Cardiac fibroblast (primary cell): Measurements from ENCODE around the gene RAX.

Source experiments
- DNase-seq, 2 donors: peaks; one replicate each; pipeline versions ENCODE4 v3.0.0 to v3.0.0-alpha.2; 2010; ENCODE audit warnings: low read depth in 2 of 2
- H3K4me3 ChIP-seq, 2 donors: replicated peaks in 1 of 2; 1 replicate in 1 of 2; 2 replicates in 1 of 2; pipeline ENCODE4 v1.5.1; 2011; ENCODE audit warnings: low read depth in 2 of 2, low read length in 2 of 2, mild to moderate bottlenecking in 2 of 2, moderate library complexity in 1 of 2
- TF ChIP-seq, protein P1 (sequence below): IDR thresholded peaks from one replicate; pipeline ENCODE4 v1.5.1; 2011; ENCODE audit warnings: low read depth, mild to moderate bottlenecking, low read length, inconsistent platforms

The RAX gene

DNA sequence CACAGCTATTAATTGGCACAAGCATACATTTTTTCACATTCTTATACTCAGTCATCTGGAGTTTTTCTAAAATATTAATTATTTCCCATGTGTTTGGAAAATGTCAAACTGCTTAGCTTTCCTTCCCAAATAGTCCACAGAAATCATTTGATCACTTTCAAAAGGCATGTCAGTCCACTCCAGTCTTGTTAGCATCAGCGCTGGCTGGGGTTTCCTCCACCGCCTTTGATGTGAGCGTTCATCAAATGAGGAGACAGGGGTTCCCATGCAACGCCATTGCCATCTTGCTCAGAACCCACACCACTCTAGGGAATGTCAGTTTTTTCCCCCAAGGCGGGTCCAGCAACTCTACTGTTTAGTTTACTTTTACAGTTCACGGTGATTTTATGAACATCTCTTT, 13.1 kb upstream of the RAX start:
- H3K4me3 ChIP-seq = no peak overlapping the region
- TF ChIP-seq, protein P1, sequence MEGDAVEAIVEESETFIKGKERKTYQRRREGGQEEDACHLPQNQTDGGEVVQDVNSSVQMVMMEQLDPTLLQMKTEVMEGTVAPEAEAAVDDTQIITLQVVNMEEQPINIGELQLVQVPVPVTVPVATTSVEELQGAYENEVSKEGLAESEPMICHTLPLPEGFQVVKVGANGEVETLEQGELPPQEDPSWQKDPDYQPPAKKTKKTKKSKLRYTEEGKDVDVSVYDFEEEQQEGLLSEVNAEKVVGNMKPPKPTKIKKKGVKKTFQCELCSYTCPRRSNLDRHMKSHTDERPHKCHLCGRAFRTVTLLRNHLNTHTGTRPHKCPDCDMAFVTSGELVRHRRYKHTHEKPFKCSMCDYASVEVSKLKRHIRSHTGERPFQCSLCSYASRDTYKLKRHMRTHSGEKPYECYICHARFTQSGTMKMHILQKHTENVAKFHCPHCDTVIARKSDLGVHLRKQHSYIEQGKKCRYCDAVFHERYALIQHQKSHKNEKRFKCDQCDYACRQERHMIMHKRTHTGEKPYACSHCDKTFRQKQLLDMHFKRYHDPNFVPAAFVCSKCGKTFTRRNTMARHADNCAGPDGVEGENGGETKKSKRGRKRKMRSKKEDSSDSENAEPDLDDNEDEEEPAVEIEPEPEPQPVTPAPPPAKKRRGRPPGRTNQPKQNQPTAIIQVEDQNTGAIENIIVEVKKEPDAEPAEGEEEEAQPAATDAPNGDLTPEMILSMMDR = no peak
- no peak for DNase-seq

DNA sequence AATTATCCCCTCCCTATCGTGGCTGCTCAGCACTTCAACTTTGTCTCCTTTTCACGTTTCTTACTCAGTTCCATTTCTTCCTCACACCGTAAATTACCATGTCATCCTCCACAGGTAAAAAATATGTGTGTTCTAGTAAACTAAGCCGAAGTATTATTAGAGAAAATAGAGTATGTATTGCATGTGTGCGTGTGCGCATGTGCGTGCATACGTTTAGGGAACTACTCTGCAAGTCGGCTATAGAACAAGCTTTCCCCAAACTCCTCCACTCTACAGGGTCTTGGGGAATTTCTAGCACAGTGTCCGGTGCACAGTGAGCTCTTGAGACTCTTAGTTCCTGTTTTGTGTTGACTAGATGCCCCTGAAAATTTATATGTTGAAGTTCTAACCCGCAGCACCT, 9.1 kb upstream of the RAX start:
- TF ChIP-seq, protein P1 = no peak
- H3K4me3 ChIP-seq = no peak overlapping the region
- no peak for DNase-seq

DNA sequence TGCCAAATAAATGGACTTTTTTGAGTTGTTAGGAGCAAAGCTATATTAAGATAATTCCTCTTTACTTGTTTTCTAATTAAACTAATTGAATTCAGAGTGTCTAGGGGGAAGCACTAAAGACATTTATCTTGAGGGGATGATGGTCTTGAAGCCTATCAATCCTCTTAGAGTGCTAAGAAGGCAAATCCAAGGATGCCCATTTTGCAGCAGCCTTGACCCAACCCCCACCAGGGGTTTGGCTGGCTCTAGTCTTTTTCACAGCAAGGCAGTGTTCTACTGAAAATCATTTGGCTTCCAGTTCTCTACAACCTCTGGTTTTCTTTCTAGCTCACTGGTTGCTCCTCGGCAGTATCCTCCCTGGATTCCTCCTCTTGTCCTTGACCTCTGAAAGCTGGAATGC, 6.5 kb upstream of the RAX start:
- H3K4me3 ChIP-seq = no peak overlapping the region
- TF ChIP-seq, protein P1 = no peak
- no peak for DNase-seq

DNA sequence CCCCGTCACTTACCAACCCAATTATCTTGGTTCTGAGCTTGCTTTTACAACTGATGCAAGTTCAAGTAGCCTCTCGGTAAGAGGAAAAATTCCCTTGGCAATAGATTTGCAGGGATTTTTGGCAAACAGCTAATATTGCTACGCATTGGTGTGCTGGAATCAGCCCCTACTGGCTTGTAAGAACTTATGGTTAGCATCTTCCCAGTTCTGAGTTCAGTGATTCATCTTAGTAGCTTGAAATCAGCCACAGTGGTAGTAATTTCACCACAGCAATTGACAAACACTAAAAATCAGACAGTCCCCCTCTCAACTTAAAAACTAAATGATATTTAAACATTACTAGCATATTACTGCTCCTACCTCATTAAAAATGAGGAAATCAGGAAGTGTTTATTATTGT, 5.9 kb upstream of the RAX start:
- DNase-seq = no peak
- H3K4me3 ChIP-seq = no peak overlapping the region
- TF ChIP-seq, protein P1 = no peak

DNA sequence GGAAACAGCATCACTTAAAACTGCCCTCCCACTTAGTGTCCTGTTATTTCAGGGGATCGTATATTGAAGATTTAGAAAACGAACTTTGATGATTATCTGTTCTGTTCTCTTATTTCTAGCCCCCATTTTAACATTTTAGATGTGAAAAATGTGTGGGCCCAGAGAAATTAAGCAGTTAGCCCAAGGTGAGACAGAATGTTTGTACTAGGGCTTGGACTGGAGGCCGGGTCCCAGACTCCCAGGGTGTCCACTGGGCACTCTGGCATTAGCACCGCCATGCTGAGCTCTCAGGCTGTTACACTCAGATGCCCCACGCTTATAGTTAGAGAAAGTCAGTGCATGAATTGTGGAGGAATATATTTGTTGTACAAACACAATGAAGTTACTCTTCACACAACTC, 5.5 kb upstream of the RAX start:
- H3K4me3 ChIP-seq = no peak overlapping the region
- DNase-seq = no peak
- TF ChIP-seq, protein P1 = no peak

DNA sequence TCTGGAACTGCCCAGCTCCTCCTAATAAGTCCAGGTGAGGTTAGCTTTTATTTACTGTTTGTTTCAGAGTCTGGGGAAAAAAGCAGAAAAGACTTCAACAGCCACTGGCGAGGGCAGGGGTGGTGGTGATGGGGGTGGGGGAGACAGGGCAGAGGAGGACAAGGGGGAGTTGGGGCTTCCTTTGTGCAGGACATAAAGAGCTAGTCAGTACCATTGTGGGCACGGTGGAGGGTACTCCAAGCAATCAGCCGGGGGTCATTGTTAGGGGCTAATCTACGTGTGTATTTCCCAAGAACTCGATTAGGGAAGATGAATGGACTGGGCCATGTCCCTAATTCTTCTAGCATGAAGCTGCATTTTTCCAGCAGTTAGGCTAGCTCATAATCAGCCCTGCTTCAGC, 2.8 kb upstream of the RAX start:
- no peak for DNase-seq
- no peak overlapping the region for H3K4me3 ChIP-seq
- TF ChIP-seq, protein P1 = no peak

DNA sequence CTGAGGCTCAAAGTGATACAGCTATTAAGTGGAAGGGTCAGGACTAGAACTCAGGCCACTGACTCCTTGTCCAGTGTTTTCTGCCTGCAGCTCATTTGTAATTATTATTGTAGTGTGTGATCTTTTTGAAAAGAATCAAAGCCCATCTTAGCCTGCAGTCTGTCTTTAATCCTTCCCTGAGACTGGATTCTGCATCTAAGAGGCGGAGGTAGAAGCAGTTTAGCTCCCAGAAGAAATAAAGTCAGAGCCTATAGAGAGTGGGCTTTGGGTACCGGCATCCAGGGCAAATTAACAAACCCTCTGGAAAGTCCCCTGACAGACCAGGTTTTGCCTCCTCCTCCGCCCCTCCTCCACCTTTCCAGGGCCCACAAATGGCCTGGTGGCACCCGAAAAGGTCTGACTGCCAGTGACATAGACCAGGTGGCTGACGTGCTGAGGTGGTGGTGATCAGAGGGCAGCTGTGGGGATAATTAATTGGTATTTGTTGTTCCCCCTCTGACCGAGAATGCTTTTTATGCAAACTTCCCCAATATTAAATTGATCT, 2.2 kb upstream of the RAX start:
- TF ChIP-seq, protein P1 = no peak
- no peak for DNase-seq
- H3K4me3 ChIP-seq = no peak overlapping the region
